Neuronal stem cell (in vitro differentiated cells): Measurements from ENCODE around the gene WFDC1.
A peak's percentile ranks its signal among the peaks of the same experiment; 100 is the strongest.

Experiments used
- DNase-seq: peaks from one replicate; pipeline ENCODE4 v3.0.0-alpha.2; 2013; ENCODE audit warnings: low spot score
- H2AFZ ChIP-seq: one replicate; pipeline ENCODE4 v1.6.1; 2013; ENCODE audit warnings: mild to moderate bottlenecking, low read length, inconsistent platforms
- H2AK5ac ChIP-seq: 2 replicates; pipeline ENCODE4 v1.6.1; 2013; ENCODE audit warnings: low read depth, mild to moderate bottlenecking, inconsistent platforms, low read length, moderate library complexity, mixed read lengths
- H2BK120ac ChIP-seq: 2 replicates; pipeline ENCODE4 v1.6.1; 2013; ENCODE audit warnings: low read depth, mild to moderate bottlenecking, inconsistent platforms, low read length, moderate library complexity, mixed read lengths
- H2BK12ac ChIP-seq: one replicate; pipeline ENCODE4 v1.6.1; 2013; ENCODE audit warnings: low read length, inconsistent platforms
- H2BK15ac ChIP-seq: 2 replicates; pipeline ENCODE4 v1.6.1; 2013; ENCODE audit warnings: mild to moderate bottlenecking, low read length, inconsistent platforms, mixed read lengths
- H2BK5ac ChIP-seq: one replicate; pipeline ENCODE4 v1.6.1; 2013; ENCODE audit warnings: inconsistent platforms, mild to moderate bottlenecking, low read length, moderate library complexity
- H3K14ac ChIP-seq: one replicate; pipeline ENCODE4 v1.6.1; 2013; ENCODE audit warnings: low read length, inconsistent platforms
- H3K18ac ChIP-seq: 2 replicates; pipeline ENCODE4 v1.6.1; 2013; ENCODE audit warnings: low read length, inconsistent platforms
- H3K23ac ChIP-seq: 2 replicates; pipeline ENCODE4 v1.6.1; 2013; ENCODE audit warnings: low read depth, mild to moderate bottlenecking, mixed read lengths, low read length, inconsistent platforms; ENCODE audit not compliant: poor library complexity
- H3K27ac ChIP-seq: replicated peaks from 3 replicates; pipeline ENCODE4 v1.5.1; 2013; ENCODE audit warnings: low read length, inconsistent platforms
- H3K27me3 ChIP-seq, 3 experiments: 2 replicates each; pipeline ENCODE4 v1.6.1; 2013; ENCODE audit warnings: low read length in 3 of 3, mild to moderate bottlenecking in 2 of 3, inconsistent platforms in 1 of 3, low read depth in 1 of 3, mixed read lengths in 1 of 3, moderate library complexity in 1 of 3; ENCODE audit not compliant: control insufficient read depth in 3 of 3, insufficient read depth in 3 of 3
- H3K36me3 ChIP-seq, 2 donors: replicated peaks in 1 of 2; 2 replicates each; pipeline ENCODE4 v1.6.1; 2013; ENCODE audit warnings: low read length in 2 of 2; ENCODE audit not compliant: control insufficient read depth in 2 of 2, insufficient read depth in 2 of 2
- H3K4ac ChIP-seq: 2 replicates; pipeline ENCODE4 v1.6.1; 2013; ENCODE audit warnings: inconsistent platforms, mild to moderate bottlenecking, low read length, moderate library complexity
- H3K4me1 ChIP-seq, 2 donors: 1 replicate in 1 of 2; 2 replicates in 1 of 2; pipeline ENCODE4 v1.6.1; 2013; ENCODE audit warnings: low read length in 2 of 2, low read depth in 1 of 2; ENCODE audit not compliant: control insufficient read depth in 2 of 2, insufficient read depth in 1 of 2
- H3K4me2 ChIP-seq: one replicate; pipeline ENCODE4 v1.6.1; 2013; ENCODE audit warnings: mild to moderate bottlenecking, low read length, inconsistent platforms; ENCODE audit not compliant: insufficient read depth, poor library complexity, severe bottlenecking
- H3K4me3 ChIP-seq, 2 donors: 2 replicates each; pipeline ENCODE4 v1.5.1; 2013; ENCODE audit warnings: low read length in 2 of 2, mild to moderate bottlenecking in 2 of 2, inconsistent platforms in 1 of 2, moderate library complexity in 1 of 2
- H3K79me1 ChIP-seq: one replicate; pipeline ENCODE4 v1.6.1; 2013; ENCODE audit warnings: low read depth, mild to moderate bottlenecking, inconsistent platforms, low read length, moderate library complexity
- H3K9ac ChIP-seq: one replicate; pipeline ENCODE4 v1.6.1; 2013; ENCODE audit warnings: mild to moderate bottlenecking, low read depth, low read length, inconsistent platforms; ENCODE audit not compliant: poor library complexity
- H3K9me3 ChIP-seq, 2 donors: replicated peaks in 1 of 2; 2 replicates each; pipeline versions ENCODE3 to v1.6.1; 2013; ENCODE audit warnings: low read length in 2 of 2, mild to moderate bottlenecking in 2 of 2, inconsistent platforms in 1 of 2, low read depth in 1 of 2, mixed read lengths in 1 of 2, moderate library complexity in 1 of 2; ENCODE audit not compliant: control insufficient read depth in 2 of 2, insufficient read depth in 1 of 2
- H4K8ac ChIP-seq: one replicate; pipeline ENCODE4 v1.6.1; 2013; ENCODE audit warnings: low read depth, mild to moderate bottlenecking, inconsistent platforms, low read length, moderate library complexity
- H4K91ac ChIP-seq: one replicate; pipeline ENCODE4 v1.6.1; 2013; ENCODE audit warnings: low read length, low read depth, mild to moderate bottlenecking, inconsistent platforms; ENCODE audit not compliant: poor library complexity
- WGBS, 2 donors: extraction: QIAGEN DNeasy Blood & Tissue Kit; methylation state at CpG; one replicate each; pipeline ENCODE4 v1.1.7; 2013; ENCODE audit warnings: missing lambda C conversion rate in 2 of 2, mixed read lengths in 1 of 2; ENCODE audit not compliant: insufficient read length in 2 of 2, insufficient replicate concordance in 1 of 2; ENCODE audit errors: extremely low coverage in 2 of 2; 5-methylcytosine and 5-hydroxymethylcytosine counted together

Gene WFDC1

DNA sequence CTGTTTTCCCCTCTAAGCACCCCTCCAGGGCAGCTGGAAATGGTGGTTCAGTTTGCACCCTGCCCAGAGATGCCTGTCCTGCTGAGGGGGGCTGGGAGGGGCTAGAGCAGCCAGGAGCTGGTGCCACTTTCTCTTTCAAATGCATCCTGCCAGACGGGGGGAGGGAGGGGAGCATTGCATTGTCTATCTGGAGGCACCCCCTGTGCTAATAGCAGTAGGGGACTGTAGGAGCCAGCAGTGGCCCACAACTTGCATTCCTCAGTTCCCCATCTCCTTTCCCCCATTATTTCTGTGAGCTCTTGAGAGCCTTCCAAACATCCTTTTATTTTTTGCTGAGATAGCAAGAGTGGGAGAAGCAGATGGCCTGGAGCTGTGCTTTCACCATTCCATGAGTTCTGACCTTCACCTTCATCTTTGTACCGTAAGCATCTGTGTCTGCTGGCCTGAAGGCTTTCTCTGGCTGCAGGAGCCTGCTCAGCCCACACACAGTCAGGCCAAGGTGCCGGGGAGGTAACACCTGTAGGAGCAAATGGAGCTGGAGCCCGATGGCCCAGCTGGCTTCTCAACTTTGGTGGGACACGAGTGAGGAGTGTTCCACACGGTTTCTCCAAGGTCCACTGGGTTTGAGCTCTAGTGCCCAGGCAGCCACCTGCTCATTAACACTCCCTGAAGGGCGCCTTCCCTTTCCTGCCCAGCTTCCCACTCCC is 5.2 kb downstream of the WFDC1 start:
- Histone ChIP-seq H2BK12ac (no peak overlapping the region), H3K27me3 (peaks cover 0 to 21% (median 0%) of the 10 kb centered on the region in 3 experiments), H2AFZ (peak overlapping the region; percentile 15), H3K36me3 (no peaks in the 10 kb centered on the region), H2BK5ac (no peak overlapping the region), H3K79me1 (no peaks in the 10 kb centered on the region), H3K4me2 (no peak overlapping the region), H3K14ac (no peak overlapping the region), H3K27ac (no peak overlapping the region), H2BK120ac (no peak overlapping the region), H3K4me3 (no peak overlapping the region), H3K9ac (peak overlapping the region; percentile 63), H3K9me3 (no peaks in the 10 kb centered on the region), H3K4ac (no peak overlapping the region), H2BK15ac (no peak overlapping the region), H3K18ac (peak overlapping the region; percentile 82), H4K91ac (no peak overlapping the region), H4K8ac (no peak overlapping the region), H2AK5ac (peak overlapping the region; percentile 43), H3K23ac (peak overlapping the region; percentile 46), H3K4me1 (peaks cover 6 to 9% of the 10 kb centered on the region in 2 donors)
- no CpG with 5 or more reads among the region's 7 CpGs for WGBS, 2 donors
- DNase-seq = no peak

DNA sequence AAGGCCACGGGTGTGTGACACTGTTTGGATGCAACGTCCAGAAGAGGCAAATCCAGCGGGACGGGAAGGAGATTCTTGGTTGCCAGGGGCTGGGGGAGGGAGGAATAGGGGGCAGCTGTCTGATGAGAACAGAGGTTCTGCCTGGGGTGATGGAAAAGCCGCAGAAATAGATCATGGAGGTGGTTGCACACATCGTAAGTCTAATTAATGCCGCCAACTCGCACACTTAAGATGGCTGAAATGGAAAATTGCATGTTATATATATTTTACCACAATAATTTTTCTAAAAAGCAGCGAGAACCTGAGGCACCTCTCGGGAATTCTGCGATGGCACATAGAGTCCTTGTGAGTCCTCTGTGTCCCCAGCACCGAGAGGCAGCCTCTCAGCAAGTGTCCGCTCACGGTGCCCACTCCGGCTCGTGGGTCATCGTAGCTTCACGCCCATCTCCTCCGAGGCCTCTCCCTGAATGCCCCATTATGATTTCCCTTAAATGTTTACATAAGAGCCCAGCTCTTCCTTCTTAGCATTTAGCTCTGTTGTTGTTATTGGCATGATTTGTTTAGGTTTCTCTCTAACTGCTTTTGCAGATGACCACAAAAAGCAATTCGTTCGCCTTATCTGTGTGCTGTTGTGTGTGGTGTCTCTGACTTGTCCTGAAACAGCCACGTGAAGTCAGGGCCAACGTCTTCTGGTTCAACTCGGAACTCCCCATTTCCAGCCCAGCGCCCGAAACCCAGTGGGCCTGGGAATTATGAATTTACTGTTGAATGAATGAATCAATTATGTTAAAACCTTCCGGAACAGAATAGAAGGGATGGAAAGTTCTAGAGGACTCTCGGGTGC is 7.7 kb downstream of the WFDC1 start:
- no peak overlapping the region for H2AFZ ChIP-seq
- no CpG with 5 or more reads among the region's 28 CpGs for WGBS, 2 donors
- H3K27me3 ChIP-seq = peaks cover 0 to 8% (median 0%) of the 10 kb centered on the region in 3 experiments

DNA sequence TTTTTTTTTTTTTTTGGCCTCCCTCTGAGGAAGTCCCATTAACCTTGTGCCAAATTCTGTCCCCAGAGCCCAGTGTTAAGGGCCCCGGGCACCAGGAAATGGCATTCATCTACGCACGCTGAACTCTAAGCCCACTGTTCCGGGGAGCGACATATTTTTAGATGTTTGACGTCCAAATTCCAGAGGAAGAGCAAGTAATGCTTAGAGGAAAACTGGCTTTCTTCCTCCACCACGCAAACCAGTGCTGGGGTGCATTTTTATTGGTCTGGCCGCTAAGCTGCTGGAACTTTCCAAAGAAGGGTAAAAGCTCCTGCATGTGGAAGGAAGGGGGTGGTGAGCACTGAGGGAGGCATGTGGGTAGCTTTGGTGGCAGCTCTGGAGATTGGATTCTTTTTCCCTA is 8.3 kb downstream of the WFDC1 start:
- no peak overlapping the region for H2AK5ac ChIP-seq
- H3K4me1 ChIP-seq = peaks cover 5% of the 10 kb centered on the region in 2 donors
- H2BK5ac ChIP-seq = no peak overlapping the region
- H3K4ac ChIP-seq = no peak overlapping the region
- H2BK15ac ChIP-seq = no peak overlapping the region
- peaks cover 0 to 8% (median 0%) of the 10 kb centered on the region in 3 experiments for H3K27me3 ChIP-seq
- H2BK12ac ChIP-seq = no peak overlapping the region
- WGBS, 2 donors = no CpG with 5 or more reads among the region's 8 CpGs
- no peak overlapping the region for H3K4me3 ChIP-seq
- H3K23ac ChIP-seq = no peak overlapping the region
- H3K27ac ChIP-seq = no peak overlapping the region
- no peak for DNase-seq
- H3K9me3 ChIP-seq = no peaks in the 10 kb centered on the region
- no peak overlapping the region for H4K91ac ChIP-seq
- no peaks in the 10 kb centered on the region for H3K79me1 ChIP-seq
- no peaks in the 10 kb centered on the region for H3K36me3 ChIP-seq
- H3K14ac ChIP-seq = no peak overlapping the region
- no peak overlapping the region for H2AFZ ChIP-seq
- H3K4me2 ChIP-seq = no peak overlapping the region
- H2BK120ac ChIP-seq = no peak overlapping the region
- H3K18ac ChIP-seq = no peak overlapping the region
- H4K8ac ChIP-seq = no peak overlapping the region
- no peak overlapping the region for H3K9ac ChIP-seq

More for the DNA sequence above, 7.7 kb downstream of the WFDC1 start:
- no peaks in the 10 kb centered on the region for H3K9me3 ChIP-seq
- no peak overlapping the region for H3K14ac ChIP-seq
- H2BK15ac ChIP-seq = no peak overlapping the region
- H2AK5ac ChIP-seq = no peak overlapping the region
- H3K4ac ChIP-seq = no peak overlapping the region
- peaks cover 4 to 5% of the 10 kb centered on the region in 2 donors for H3K4me1 ChIP-seq
- no peaks in the 10 kb centered on the region for H3K36me3 ChIP-seq
- H3K27ac ChIP-seq = no peak overlapping the region
- H3K4me3 ChIP-seq = no peak overlapping the region
- H3K79me1 ChIP-seq = no peaks in the 10 kb centered on the region
- no peak overlapping the region for H2BK12ac ChIP-seq
- H3K23ac ChIP-seq = no peak overlapping the region
- no peak overlapping the region for H4K91ac ChIP-seq
- no peak overlapping the region for H2BK120ac ChIP-seq
- H4K8ac ChIP-seq = no peak overlapping the region
- H3K9ac ChIP-seq = no peak overlapping the region
- H2BK5ac ChIP-seq = no peak overlapping the region
- no peak overlapping the region for H3K18ac ChIP-seq
- no peak overlapping the region for H3K4me2 ChIP-seq
- DNase-seq = no peak

DNA sequence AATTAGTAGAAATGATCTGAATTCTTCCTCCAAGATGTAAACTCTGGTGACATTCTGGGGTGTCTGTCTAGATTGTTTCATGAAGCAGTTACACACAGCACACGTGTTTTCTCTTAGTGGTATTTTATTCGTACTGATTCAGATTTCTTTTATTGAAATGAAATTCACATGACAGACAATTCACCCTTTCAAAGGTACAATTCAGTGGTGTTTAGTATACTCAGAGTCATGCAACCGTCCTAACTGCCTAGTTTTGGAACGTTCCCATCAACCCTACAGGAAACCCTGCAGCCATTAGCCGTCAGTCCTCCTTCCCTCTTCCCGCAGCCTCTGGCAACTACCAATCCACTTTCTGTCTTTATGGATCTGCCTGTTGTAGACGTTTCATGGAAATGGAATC is 8.8 kb downstream of the WFDC1 start:
- no peak overlapping the region for H2AK5ac ChIP-seq
- H4K8ac ChIP-seq = no peak overlapping the region
- no CpG with 5 or more reads among the region's 7 CpGs for WGBS, 2 donors
- H3K14ac ChIP-seq = no peak overlapping the region
- H3K9ac ChIP-seq = no peak overlapping the region
- H2BK120ac ChIP-seq = no peak overlapping the region
- H3K27ac ChIP-seq = no peak overlapping the region
- peaks cover 0 to 8% (median 0%) of the 10 kb centered on the region in 3 experiments for H3K27me3 ChIP-seq
- H3K23ac ChIP-seq = no peak overlapping the region
- no peak overlapping the region for H3K4ac ChIP-seq
- no peaks in the 10 kb centered on the region for H3K9me3 ChIP-seq
- H3K4me2 ChIP-seq = no peak overlapping the region
- H2AFZ ChIP-seq = no peak overlapping the region
- H2BK5ac ChIP-seq = no peak overlapping the region
- no peaks in the 10 kb centered on the region for H3K36me3 ChIP-seq
- DNase-seq = no peak
- H3K4me1 ChIP-seq = peaks cover 5 to 7% of the 10 kb centered on the region in 2 donors
- no peak overlapping the region for H3K18ac ChIP-seq
- H2BK12ac ChIP-seq = no peak overlapping the region
- H2BK15ac ChIP-seq = no peak overlapping the region
- H3K4me3 ChIP-seq = no peak overlapping the region
- no peaks in the 10 kb centered on the region for H3K79me1 ChIP-seq
- H4K91ac ChIP-seq = no peak overlapping the region
